Esophagus squamous epithelium (tissue), 4 donors: ENCODE measurements around the gene XKR8.

Experiments used
- CTCF ChIP-seq, 6 experiments: fragments of 450-650 bp in 4 of 6; fragments of 200-600 bp in 2 of 6; sonication (generic) in 2 of 6; IDR thresholded peaks; one replicate each; pipeline ENCODE4 v1.5.1; 2016 to 2019; ENCODE audit warnings: antibody characterized with exemption in 6 of 6, mild to moderate bottlenecking in 4 of 6, moderate library complexity in 4 of 6
- POLR2A ChIP-seq, 4 donors: fragments of 450-650 bp; IDR thresholded peaks; one replicate each; pipeline ENCODE4 v1.6.1; 2017; ENCODE audit warnings: antibody characterized with exemption in 4 of 4, mild to moderate bottlenecking in 4 of 4, moderate library complexity in 3 of 4

- no peak for TF ChIP-seq POLR2A (IDR thresholded peaks at IDR 0.05)
- no peak for TF ChIP-seq CTCF (IDR thresholded peaks at IDR 0.05)
These were observed 4.7 kb upstream of the XKR8 start for GRCh38 chr1:27955076-27955475.
